AML-193 (cell line): ENCODE measurements around the gene ADIG.
"Not testable (repeated sequence)": the region's sequence is repeated elsewhere in the genome, so short reads cannot be mapped to it uniquely, and the experiment has no call there.

Experiments used
- DNase-seq, 2 experiments: peaks; one replicate each; lab custom pipeline; 2025; lab: John Stamatoyannopoulos, UW

ADIG gene

GRCh38 chr20:38573413-38573812 is 7.6 kb upstream of the ADIG start:
- DNase-seq = no peak

- DNase-seq = no peak
These were observed 1.6 kb upstream of the ADIG start for GRCh38 chr20:38579219-38579910.

- no peak for DNase-seq
These were observed 1.1 kb upstream of the ADIG start for GRCh38 chr20:38579921-38580320.

GRCh38 chr20:38581830-38582358 is 897 bp downstream of the ADIG start:
- DNase-seq = no peak

GRCh38 chr20:38583306-38583705 is 2.3 kb downstream of the ADIG start:
- no peak for DNase-seq

- no peak for DNase-seq
These were observed 3.2 kb downstream of the ADIG start for GRCh38 chr20:38584099-38584763.

- no peak for DNase-seq
These were observed 4.6 kb downstream of the ADIG start for GRCh38 chr20:38585404-38586180.

GRCh38 chr20:38586181-38586525 is 5.2 kb downstream of the ADIG start:
- DNase-seq = no peak

- DNase-seq = no peak
These were observed 7.3 kb downstream of the ADIG start for GRCh38 chr20:38588303-38588702.

GRCh38 chr20:38589351-38589750 is 8.4 kb downstream of the ADIG start:
- no peak for DNase-seq

- DNase-seq = no peak
These were observed 9.1 kb downstream of the ADIG start for GRCh38 chr20:38589967-38590675.

GRCh38 chr20:38590676-38591473 is 9.9 kb downstream of the ADIG start:
- no peak for DNase-seq

- DNase-seq = no peak
These were observed 10.7 kb downstream of the ADIG start for GRCh38 chr20:38591474-38592410.

GRCh38 chr20:38592411-38592790 is 11.4 kb downstream of the ADIG start:
- not testable (repeated sequence) for DNase-seq

GRCh38 chr20:38594281-38594680 is 13.3 kb downstream of the ADIG start:
- not testable (repeated sequence) for DNase-seq

GRCh38 chr20:38595886-38596285 is 14.9 kb downstream of the ADIG start:
- not testable (repeated sequence) for DNase-seq

GRCh38 chr20:38599410-38599882 is 18.4 kb downstream of the ADIG start:
- DNase-seq = no peak

- no peak for DNase-seq
These were observed 19.1 kb downstream of the ADIG start for GRCh38 chr20:38600057-38600456.

- no peak for DNase-seq
These were observed 20.5 kb downstream of the ADIG start, which contains the start of gene ARHGAP40 for GRCh38 chr20:38601216-38602184. TSS of gene ARHGAP40 (plus strand) at chr20:38601809.
